Hypothalamus (tissue), 51 donors: ENCODE data around the gene RNF141.

Source experiments
- DNase-seq, 51 donors: peaks; one replicate each; lab custom pipeline; 2025; lab: John Stamatoyannopoulos, UW

RNF141 gene

DNA sequence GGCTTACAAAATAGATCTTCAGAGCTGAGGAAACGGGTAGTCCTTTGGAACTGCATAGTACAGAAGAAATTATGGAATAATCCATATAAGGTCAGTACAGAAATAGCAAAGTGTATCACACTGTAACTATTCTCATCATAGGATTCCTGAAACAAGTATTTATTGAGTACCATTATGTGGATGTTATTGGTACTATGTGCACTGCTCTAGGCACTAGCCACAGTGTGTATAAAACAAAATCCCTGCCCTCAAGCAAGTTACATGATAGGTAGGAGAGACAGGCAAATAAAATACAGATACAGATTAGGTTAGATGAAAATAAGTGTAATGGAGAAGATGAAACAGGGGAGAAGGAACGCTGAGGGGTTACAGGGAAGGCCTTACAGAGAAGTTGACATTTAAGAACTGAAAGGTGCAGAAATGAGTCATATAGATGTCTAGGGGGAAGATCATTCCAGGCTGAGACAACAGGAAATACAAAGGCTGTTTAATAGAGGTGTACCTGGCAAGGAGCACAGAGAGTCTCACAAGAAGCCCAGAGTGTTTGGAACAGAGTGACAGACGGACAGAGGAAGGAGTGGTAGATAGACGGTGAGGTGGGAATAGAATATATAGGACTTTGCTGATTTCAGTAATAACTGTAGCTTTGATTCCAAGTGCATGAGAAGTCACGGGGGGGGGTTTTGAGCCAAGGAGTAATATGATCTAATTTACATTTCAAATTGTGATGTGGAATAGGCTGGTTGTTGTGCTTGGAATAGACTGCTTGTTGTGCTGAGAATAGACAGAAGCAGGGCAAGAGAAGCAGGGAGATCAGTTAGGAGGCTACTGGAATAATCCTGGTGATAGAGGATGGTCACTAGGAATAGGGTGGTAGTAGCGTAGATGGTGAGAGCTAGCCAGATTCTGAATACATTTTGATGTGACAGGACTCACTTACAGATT, 13.7 kb downstream of the RNF141 start:
- peak in 12 of 51 donors; percentile 18 to 79 (median 38) for DNase-seq

DNA sequence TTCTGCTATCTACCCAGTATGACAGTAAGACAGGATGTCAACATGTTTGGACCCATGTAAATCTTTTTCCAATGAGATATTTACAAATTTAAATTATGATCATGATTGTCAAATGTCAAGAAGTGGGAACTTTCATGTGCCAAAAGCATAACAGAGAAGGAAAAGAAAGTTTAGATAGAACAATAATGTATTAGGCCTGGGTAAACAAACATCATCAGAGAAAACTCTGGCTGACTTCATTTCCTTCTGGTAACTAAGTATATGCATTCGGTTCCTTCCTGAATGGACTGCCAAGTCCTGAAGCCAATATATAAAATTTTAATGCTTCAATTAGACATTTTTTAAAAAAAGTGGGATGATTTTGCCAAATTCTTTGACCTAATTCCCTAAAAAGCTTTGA, 16.5 kb downstream of the RNF141 start:
- DNase-seq, result no peak

DNA sequence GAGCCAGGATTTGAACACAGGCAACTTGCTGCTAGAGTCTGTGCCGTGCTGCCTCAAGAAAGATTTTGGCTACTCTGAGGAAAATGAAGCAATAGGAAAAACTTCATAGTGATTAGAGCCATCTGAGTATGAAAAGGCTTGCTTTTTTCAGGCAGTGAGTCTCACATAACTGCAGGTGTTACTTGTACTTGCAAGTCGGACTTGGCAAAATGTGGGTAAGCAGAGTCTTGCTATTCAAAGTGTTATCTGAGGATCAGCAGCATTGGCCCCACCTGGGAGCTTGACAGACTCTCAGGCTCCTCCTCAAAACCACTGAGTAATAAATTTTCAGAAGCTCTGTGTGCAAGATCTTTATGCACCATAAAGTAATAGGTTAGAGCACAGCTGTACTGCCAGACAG, 18.1 kb downstream of the RNF141 start:
- peak in 1 of 51 donors; percentile 24 for DNase-seq

DNA sequence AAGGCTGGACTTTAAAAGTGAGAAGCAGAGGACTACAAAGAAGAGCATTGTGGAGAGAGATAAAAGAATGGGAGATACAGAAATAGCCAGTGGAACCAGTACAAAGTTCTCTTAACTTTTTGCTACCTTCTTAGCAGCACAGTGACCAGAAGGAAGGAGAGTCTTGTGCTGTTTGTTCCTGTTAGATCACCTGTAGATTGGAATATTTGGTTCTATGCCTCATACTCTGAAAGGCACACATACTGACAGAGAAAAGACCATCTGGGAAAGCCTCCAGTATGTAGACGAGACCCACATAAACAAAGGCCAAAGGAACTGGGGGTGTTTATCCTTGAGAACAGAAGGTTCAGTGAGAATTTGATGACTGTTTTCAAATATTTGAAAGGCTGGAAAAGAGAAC, 18.7 kb downstream of the RNF141 start:
- peak in 2 of 51 donors; percentile 63 to 73 for DNase-seq

DNA sequence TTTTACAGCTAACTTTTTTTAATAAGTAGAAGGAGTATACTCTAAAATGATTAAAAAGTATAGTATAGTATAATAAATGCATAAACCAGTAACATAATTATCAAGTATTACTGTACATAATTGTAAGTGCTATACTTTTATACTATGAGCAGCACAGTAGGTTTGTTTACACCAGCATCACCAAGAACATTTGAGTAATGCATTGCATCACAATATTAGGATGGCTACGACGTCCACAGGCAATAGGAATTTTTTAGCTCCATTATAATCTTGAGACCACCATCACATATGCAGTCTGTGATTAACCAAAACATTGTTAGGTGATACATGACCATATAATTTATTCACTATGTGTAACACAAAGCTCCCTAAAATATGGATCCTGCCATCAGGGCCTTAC, 20.4 kb downstream of the RNF141 start:
- no peak for DNase-seq

DNA sequence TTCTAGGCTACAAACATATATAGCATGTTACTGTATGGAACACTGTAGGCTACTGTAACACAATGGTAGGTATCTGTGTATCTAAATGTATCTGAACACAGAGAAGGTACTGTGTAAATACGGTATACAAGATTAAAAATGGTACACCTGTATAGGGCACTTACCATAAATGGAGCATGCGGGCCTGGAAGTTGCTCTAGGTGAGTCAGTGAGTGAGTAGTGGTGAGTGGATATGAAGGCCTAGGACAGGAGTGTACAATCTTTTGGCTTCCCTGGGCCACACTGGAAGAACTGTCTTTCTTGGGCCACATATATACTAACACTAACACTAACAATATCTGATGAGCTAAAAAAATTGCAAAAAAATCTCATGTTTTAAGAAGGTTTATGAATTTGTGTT, 21.4 kb downstream of the RNF141 start:
- DNase-seq, result no peak

DNA sequence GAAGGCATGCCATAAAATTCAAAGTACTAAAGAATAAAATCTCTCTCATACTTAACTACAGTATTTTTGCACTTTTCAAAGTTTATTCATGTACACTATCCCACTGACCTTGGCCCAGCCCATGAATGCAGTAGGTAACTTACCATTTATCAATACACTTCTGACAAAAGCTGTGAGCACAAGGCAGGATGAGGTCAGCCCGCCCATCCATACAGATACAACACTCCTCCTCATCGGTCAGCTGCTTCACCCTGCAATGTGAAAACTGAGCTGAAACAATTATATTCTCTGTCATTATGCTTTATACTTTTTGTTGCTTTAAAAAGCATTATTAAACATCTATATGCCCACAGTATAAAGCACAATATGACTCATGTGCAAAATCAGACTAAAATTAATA, 22.1 kb downstream of the RNF141 start:
- DNase-seq, result peak in 3 of 51 donors; percentile 14 to 29 (median 25)

DNA sequence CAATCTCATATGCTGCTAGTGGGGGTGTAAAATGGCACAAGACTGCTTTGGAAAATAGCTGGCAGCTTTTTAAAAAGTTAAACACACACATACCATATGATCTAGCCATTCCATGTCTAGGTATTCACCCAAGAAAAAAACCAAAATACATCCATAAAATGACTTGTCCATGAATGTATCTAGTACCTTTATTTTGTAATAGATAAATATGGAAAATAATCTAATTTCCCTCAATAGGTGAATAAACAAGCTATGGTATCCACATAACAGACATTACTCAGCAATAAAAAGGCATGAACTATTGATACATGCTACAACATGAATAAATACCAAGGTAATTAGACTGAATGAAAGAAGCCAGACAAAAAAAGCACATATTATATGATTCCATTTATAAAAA, 22.9 kb downstream of the RNF141 start:
- DNase-seq, result no peak

DNA sequence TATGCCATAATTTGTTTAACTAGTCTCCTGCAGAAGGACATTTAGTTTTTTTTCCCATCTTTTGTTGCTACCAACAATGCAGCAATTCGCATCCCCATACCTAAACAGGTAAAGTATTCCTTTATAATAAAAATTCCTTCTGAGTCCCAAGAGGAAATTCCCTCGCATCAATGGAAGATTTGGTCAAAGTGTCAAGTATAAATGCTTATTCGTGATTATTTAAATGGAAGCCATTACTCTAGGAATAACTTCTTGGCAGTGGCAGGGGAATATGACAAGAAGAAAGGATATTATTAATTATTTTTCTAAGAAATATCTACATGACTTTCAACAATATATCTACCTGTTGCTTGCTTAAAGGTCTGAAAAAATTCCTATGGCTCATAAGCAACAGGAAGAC, 25.6 kb downstream of the RNF141 start:
- DNase-seq, result no peak

DNA sequence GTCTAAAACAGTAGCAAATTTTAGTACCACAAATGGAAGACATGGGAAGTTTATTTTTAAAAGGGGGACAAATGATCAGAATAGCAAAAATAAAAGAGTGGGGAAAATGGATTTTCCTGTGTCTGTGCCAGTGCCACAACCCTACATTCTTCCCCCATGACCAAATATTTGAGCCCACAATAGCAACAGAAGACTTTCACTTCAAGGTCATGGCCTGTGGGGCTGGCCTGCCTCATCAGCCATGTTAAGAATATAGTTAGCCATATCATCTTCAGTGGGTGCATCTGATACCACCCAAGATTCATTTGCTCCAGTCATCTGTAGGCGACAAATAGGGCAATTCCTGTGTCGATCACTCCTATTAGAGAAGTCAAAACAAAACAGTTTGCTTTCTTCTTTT, 26.3 kb downstream of the RNF141 start:
- DNase-seq, result no peak

DNA sequence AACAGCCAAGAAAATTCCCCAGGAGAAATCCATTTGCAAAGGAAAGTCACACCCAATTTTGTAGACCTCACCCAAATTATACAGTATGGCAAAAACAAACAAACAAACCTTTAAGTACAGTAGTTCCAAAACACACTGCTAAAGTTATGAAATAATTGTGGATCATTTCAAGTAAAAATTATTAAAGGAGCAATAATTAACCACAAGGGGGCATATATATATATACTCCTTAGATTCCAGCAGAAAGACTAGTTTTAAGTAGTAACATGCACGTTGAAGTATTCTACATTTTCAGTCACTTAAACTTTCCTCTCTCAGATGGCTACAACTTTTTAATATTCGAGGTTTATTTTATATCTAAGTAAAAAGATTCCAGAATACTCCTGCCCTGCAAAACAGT, 26.8 kb downstream of the RNF141 start:
- no peak for DNase-seq

DNA sequence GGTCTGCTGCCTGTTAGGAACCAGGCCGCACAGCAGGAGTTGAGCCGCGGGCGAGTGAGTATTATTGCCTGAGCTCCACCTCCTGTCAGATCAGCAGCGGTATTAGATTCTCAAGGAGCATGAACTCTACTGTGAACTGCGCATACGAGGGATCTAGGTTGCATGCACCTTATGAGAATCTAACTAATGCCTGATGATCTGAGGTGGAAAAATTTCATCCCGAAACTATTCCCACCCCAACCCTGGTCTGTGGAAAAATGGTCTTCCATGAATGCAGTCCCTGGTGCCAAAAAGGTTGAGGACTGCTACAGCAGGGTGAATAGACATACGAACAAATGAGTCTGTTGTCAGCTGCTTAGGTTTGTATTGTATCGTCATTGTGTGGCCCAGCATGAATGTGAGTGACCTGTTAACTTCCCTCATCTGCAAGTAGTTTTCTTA, 29.8 kb downstream of the RNF141 start:
- peak in 1 of 51 donors; percentile 32 for DNase-seq

DNA sequence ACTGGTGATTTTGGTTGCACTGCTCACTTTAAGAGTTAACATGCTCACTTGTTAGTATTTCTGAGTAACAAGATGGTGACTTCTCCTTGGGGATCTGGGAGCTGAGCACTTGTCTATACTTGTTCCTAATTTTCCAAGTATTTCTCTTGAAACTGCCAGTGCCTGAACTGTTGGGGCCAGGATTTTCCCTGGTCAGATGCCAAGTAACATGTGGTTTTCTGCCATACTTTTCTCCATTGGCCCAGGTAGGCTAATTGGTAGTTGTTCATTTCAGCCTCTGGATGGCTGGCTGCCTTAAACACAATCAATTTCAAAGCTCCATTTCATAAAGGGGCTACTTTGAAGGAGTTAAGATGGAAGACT, 35.0 kb downstream of the RNF141 start:
- no peak for DNase-seq

DNA sequence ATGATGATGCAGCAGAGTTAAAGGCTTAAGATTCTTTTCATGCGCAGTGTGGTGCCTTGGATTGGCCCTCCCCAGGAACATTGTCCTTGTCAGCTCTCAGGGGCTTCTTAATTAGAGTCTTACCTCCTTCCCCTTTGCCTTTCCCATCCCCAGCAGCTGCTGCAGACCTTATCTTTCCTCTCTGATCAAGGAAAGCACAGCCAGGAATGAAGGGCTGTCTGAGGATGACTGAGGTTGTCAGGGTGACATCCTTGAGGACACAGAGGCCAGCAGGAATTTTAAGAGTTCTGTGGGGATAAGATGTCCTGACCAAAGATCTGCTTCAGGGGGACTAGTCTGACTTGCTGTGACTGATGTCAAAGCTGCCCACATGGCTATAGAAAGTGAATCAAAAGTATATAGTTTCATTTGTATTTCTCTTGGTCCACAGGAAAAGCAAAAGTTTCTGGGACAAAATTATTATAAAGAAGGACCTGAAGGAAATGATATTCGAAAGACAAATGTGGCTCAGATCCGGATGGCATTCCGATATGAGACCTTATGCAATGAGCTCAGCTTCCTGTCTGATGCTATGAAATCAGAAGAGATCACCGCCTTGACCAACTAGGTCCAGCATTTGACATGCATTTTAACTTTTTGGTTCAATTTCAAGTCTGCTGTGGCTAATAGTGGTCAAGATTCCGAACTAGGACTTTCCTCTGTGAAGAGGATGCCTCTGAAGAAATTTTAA, 35.5 kb downstream of the RNF141 start:
- DNase-seq, result no peak

DNA sequence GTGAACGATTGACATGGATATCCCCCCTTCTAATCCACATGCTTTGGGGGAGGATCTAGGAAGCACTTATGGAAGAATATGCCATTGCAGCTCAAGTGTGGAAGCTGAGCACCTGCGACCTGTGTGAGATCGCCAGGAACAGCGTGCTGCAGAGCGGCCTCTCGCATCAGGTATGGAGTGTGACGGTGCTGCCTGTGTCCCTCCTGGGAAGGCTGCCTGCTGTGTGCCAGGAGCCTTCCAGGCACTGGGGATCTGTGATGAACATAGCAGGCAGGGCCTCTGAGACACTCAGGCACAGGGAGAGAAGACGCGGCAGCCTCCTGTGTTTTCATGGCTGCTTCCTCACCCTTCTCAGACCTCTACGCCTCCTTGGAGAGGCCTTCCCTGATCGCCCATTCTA, 36.5 kb downstream of the RNF141 start:
- DNase-seq, result no peak

DNA sequence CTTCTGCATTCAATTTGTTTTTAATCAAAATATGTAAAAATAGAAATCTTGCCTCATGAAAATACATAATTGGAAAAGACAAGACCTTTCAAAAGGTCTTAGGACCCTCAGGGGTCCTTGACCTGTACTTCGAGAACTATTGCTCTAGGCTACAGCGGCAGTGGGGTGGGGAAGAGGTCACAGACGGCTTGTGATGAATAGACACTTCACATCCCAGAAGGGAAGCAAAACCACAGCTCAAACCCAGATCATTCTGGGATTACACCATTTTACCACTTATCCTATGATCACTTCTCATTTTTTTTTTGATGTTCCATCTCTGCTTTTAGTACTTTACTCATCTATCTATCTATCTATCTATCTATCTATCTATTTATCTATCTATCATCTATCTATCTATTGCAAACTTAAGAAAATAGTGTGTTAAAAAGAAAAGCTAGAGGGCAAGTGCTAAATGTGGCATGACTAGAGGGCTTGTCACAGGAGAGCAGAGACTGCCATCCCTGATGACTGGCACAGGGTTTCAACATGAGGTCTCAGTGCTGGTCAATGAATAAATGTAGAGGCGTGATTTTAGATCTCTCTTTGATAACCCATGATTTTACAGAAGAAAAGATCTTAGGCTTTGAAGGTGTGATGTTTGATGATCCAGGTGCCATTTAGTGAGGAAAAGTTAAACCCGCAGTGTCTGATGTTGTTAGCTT, 37.1 kb downstream of the RNF141 start:
- no peak for DNase-seq

DNA sequence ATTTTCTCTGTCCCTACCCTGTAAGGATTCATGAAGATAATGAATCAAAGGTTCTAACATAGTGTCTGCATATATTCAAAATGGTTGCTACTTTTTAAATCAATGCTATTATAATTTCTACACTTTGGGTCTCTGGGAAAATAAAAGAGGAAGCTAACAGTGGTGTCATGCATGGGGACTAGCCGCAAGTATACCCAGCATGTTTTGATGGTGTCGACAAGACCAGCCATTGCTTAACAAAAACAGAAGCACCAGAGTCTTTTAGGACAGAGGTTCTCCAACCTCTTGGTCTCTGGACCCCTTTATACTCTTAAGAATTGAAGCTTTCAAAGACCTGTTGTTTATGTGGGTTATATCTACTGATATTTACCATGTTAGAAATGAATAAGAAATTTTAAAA, 37.8 kb downstream of the RNF141 start:
- no peak for DNase-seq

DNA sequence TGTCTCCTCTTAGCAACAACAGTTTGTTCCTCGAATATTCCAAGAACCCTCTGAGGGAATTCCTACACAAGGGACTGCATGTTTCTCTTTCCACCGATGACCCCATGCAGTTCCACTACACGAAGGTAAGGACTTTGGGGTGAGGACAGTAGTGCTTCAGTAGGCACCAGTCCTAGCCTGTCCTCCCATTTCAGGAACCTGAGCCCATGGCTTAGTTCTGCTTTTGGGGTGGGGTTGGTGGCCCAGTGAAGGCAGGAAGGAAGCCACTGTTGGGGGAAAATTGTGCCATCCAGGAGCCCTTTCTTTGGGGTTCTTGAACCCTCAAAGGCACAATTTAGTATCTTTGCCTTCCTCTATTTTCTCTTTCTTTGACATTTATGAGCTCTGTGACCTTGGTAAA, 38.2 kb downstream of the RNF141 start:
- no peak for DNase-seq

DNA sequence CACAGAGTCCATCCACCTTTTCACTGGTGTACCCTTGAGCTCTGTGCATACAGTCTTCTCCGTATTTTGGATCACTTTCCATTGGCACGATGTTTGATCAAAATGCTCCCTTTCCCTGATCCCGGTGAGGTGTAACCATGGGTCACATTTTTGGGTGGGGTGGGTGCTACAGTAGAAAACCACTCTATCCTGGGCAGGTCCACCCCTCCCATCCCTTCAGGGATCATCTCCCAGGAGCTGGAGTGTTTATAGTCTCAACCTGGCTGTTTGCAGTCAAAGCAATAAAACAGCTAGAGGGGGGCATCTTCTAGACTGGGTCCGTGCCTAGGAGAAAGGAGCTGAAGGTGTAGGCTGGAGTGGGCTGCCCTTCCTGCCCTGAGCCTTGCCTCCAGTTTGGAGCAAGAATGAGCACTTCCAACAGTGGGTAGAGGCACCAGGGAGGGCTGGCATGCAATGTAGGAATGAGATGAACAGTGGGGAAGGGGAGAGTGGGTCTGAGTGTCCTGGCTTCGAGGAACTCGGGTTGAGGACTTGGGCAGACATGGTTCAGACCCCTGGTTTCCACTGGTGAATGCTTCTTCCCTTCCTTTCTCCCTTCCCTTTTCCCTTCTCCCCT, 38.8 kb downstream of the RNF141 start:
- DNase-seq, result no peak

DNA sequence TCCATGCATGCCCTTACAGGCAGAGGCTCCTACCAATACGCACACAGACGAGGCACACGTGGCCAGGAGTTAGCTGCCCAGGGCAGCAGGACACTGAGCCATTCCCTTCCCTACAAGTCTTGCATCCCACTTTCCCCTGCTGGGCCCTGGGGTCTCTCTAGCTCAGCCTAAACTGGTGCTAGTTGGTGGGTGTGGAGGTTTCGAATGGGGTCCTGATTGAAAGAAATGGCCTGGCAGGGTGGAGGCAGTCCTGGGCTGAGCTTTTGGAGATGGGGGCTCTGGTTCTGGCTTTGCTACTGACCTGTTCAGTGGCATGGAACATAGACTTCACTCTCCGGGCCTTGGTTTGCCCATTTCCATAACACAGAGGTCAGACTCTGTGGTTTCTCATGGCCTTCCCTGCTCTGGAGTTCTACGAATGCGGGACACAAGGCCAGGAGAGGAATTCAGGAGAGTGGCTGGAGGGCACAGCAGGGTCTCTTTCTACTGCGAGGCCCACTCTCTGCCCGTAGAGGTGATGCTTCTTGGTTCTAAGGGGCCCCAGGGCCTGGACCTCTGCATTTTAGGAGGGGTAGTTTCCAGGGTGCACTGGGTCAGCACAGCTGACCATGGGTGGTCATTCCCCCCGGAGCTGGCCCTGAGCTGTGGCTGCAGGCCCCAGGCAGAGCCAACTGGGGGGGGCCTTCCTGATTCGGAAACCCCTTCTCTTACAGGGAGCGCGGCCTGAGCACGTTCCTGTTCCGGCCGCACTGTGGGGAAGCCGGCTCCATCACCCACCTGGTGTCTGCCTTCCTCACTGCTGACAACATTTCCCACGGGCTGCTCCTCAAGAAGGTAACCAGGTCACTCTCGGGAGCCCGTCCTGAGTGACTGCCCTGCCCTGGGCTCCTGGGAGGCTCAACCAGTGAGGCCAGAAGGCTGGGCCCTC, 40.0 kb downstream of the RNF141 start:
- DNase-seq, result no peak
